Breast epithelium (tissue), 3 donors: ENCODE data around the gene MBD3.

Source experiments
- POLR2A ChIP-seq: fragments of 450-650 bp; IDR thresholded peaks from one replicate; pipeline ENCODE4 v1.6.1; 2016; ENCODE audit warnings: antibody characterized with exemption, mild to moderate bottlenecking, moderate library complexity
- POLR2AphosphoS5 ChIP-seq, 3 donors: sonication (generic); formaldehyde crosslinking; IDR thresholded peaks; one replicate each; pipeline ENCODE4 v1.6.1; 2017; ENCODE audit warnings: antibody characterized with exemption in 3 of 3
- TF ChIP-seq, protein P1 (sequence below), 3 donors: fragments of 450-650 bp; IDR thresholded peaks; one replicate each; pipeline ENCODE4 v1.5.1; 2016 to 2017; ENCODE audit warnings: antibody characterized with exemption in 3 of 3, mild to moderate bottlenecking in 3 of 3, moderate library complexity in 3 of 3

GRCh38 chr19:1592755-1593500, at the start of gene MBD3:
- TF ChIP-seq POLR2A (peak; percentile 15), POLR2AphosphoS5 (IDR thresholded peaks at IDR 0.05) (peak in 1 of 3 donors; percentile 69)
- TF ChIP-seq, protein P1, sequence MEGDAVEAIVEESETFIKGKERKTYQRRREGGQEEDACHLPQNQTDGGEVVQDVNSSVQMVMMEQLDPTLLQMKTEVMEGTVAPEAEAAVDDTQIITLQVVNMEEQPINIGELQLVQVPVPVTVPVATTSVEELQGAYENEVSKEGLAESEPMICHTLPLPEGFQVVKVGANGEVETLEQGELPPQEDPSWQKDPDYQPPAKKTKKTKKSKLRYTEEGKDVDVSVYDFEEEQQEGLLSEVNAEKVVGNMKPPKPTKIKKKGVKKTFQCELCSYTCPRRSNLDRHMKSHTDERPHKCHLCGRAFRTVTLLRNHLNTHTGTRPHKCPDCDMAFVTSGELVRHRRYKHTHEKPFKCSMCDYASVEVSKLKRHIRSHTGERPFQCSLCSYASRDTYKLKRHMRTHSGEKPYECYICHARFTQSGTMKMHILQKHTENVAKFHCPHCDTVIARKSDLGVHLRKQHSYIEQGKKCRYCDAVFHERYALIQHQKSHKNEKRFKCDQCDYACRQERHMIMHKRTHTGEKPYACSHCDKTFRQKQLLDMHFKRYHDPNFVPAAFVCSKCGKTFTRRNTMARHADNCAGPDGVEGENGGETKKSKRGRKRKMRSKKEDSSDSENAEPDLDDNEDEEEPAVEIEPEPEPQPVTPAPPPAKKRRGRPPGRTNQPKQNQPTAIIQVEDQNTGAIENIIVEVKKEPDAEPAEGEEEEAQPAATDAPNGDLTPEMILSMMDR (IDR thresholded peaks at IDR 0.05), result peak in 2 of 3 donors; percentile 16 to 47
